ENCODE data around the gene EGFL7. TPM values are rescaled to one million over a fixed set of nuclear protein-coding genes. Genes with fewer than 3 reads are reported as not detected.

Gene EGFL7
- total RNA-seq, 1 experiment from 2014 or later = 79.5 TPM

- H3K4me1 ChIP-seq (ENCODE audit: insufficient read depth, low read length, poor library complexity, severe bottlenecking) = peaks cover 6% of the 10 kb centered on the region
- BruUV-seq (replicated peaks) = no TSS peak
- H3K27me3 ChIP-seq (replicated peaks; ENCODE audit: insufficient read depth, low read depth, low read length, poor library complexity) = no peaks in the 10 kb centered on the region
- intact Hi-C loops (cut with micrococcal nuclease; ENCODE audit: unreplicated experiment) = no loop called here
- ChIA-PET CTCF (no interaction called here), POLR2A (ENCODE audit: low non-redundant PET) (no interaction called here)
- H3K4me3 ChIP-seq (ENCODE audit: low read depth, low read length, poor library complexity, severe bottlenecking) = peak overlapping the region; percentile 77
- no peaks in the 10 kb centered on the region for H3K9me3 ChIP-seq (ENCODE audit: low read depth, low read length, poor library complexity, severe bottlenecking)
- DNase-seq (ENCODE audit: low spot score) = no peak
- no peaks in the 10 kb centered on the region for H3K36me3 ChIP-seq (ENCODE audit: insufficient read depth, low read length, poor library complexity, severe bottlenecking)
- H3K27ac ChIP-seq (ENCODE audit: low read depth, low read length, poor library complexity, severe bottlenecking) = peak overlapping the region; percentile 30
- TF ChIP-seq EZH2 (IDR thresholded peaks at IDR 0.05; ENCODE audit: borderline replicate concordance, low read depth, low read length, poor library complexity, severe bottlenecking) (no peak), CTCF (conservative IDR thresholded peaks at IDR 0.05; ENCODE audit: low read depth, low read length) (no peak)
These were observed 22.5 kb downstream of the EGFL7 start for GRCh38 chr9:136685216-136685615.

- ChIA-PET POLR2A (ENCODE audit: low non-redundant PET) (interaction anchor here (0.7 kb wide), 1 partner anchor 254 kb away, joined by 3 read pairs; no protein-coding TSS in a partner anchor), CTCF (interaction anchor here (0.5 kb wide), 1 partner anchor 39 kb away, joined by 13 read pairs; no protein-coding TSS in a partner anchor)
- Histone ChIP-seq H3K4me1 (ENCODE audit: insufficient read depth, low read length, poor library complexity, severe bottlenecking) (peaks cover 6% of the 10 kb centered on the region), H3K9me3 (ENCODE audit: low read depth, low read length, poor library complexity, severe bottlenecking) (no peaks in the 10 kb centered on the region), H3K27ac (ENCODE audit: low read depth, low read length, poor library complexity, severe bottlenecking) (peak overlapping the region; percentile 87), H3K36me3 (ENCODE audit: insufficient read depth, low read length, poor library complexity, severe bottlenecking) (no peaks in the 10 kb centered on the region), H3K27me3 (replicated peaks; ENCODE audit: insufficient read depth, low read depth, low read length, poor library complexity) (no peaks in the 10 kb centered on the region), H3K4me3 (ENCODE audit: low read depth, low read length, poor library complexity, severe bottlenecking) (peak overlapping the region; percentile 77)
- TF ChIP-seq CTCF (conservative IDR thresholded peaks at IDR 0.05; ENCODE audit: low read depth, low read length) (no peak), EZH2 (IDR thresholded peaks at IDR 0.05; ENCODE audit: borderline replicate concordance, low read depth, low read length, poor library complexity, severe bottlenecking) (no peak)
- no peak for DNase-seq (ENCODE audit: low spot score)
- intact Hi-C loops (cut with micrococcal nuclease; ENCODE audit: unreplicated experiment) = no loop called here
- no TSS peak for BruUV-seq (replicated peaks)
These were observed 23.2 kb downstream of the EGFL7 start for GRCh38 chr9:136685790-136686533.

GRCh38 chr9:136686534-136686793 is 23.7 kb downstream of the EGFL7 start:
- POLR2A ChIA-PET (ENCODE audit: low non-redundant PET) = no interaction called here
- Histone ChIP-seq H3K27me3 (replicated peaks; ENCODE audit: insufficient read depth, low read depth, low read length, poor library complexity) (no peaks in the 10 kb centered on the region), H3K36me3 (ENCODE audit: insufficient read depth, low read length, poor library complexity, severe bottlenecking) (no peaks in the 10 kb centered on the region), H3K4me3 (ENCODE audit: low read depth, low read length, poor library complexity, severe bottlenecking) (peak overlapping the region; percentile 77), H3K4me1 (ENCODE audit: insufficient read depth, low read length, poor library complexity, severe bottlenecking) (peaks cover 6% of the 10 kb centered on the region), H3K9me3 (ENCODE audit: low read depth, low read length, poor library complexity, severe bottlenecking) (no peaks in the 10 kb centered on the region), H3K27ac (ENCODE audit: low read depth, low read length, poor library complexity, severe bottlenecking) (peak overlapping the region; percentile 87)
- TF ChIP-seq CTCF (conservative IDR thresholded peaks at IDR 0.05; ENCODE audit: low read depth, low read length) (no peak), EZH2 (IDR thresholded peaks at IDR 0.05; ENCODE audit: borderline replicate concordance, low read depth, low read length, poor library complexity, severe bottlenecking) (no peak)
- CTCF ChIA-PET = interaction anchor here (0.5 kb wide), 1 partner anchor 40 kb away, joined by 13 read pairs; no protein-coding TSS in a partner anchor
- intact Hi-C loops (cut with micrococcal nuclease; ENCODE audit: unreplicated experiment) = no loop called here
- DNase-seq (ENCODE audit: low spot score) = no peak
- BruUV-seq (replicated peaks) = no TSS peak
